HG03095 (cell line): ENCODE measurements around the gene GNAI2.
"Not testable (repeated sequence)": the region's sequence is repeated elsewhere in the genome, so short reads cannot be mapped to it uniquely, and the experiment has no call there.

Source experiments
- ATAC-seq: cut with Tn5 transposase; IDR thresholded peaks from one replicate; pipeline ENCODE4 v1.9.1; 2021; ENCODE audit warnings: moderate library complexity; ENCODE audit not compliant: unreplicated experiment

Gene GNAI2

DNA sequence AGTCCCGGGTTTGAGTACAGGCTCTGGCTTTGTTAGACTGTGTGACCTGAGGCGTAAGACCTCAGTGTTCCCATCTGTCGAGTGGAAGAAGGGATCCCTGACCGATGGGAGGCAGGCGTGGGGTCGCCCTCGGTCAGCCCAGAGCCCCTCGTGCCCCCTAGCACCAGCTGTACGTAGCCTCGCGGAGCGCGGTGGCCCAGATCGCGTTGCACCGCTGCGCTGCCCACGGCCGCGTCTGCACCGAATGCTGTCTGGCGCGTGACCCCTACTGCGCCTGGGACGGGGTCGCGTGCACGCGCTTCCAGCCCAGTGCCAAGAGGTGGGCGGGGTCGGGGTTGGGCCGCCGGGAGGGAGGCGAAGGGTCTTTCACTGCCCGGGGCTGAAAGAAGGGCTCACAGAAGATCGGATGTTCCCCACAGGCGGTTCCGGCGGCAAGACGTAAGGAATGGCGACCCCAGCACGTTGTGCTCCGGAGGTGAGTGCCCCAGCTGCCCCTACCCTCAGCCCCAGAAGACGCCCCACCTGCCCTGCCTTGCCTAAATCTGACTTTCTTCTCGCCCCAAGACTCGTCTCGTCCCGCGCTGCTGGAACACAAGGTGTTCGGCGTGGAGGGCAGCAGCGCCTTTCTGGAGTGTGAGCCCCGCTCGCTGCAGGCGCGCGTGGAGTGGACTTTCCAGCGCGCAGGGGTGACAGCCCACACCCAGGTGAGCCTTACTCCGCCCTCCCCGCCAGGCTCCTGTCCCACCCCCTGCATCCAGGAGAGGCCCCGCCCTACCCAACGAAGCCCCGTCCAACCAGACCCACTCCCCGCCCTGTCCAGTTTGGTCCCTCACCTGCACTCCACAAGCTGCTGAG, 39.4 kb downstream of the GNAI2 start:
- ATAC-seq, result no peak

DNA sequence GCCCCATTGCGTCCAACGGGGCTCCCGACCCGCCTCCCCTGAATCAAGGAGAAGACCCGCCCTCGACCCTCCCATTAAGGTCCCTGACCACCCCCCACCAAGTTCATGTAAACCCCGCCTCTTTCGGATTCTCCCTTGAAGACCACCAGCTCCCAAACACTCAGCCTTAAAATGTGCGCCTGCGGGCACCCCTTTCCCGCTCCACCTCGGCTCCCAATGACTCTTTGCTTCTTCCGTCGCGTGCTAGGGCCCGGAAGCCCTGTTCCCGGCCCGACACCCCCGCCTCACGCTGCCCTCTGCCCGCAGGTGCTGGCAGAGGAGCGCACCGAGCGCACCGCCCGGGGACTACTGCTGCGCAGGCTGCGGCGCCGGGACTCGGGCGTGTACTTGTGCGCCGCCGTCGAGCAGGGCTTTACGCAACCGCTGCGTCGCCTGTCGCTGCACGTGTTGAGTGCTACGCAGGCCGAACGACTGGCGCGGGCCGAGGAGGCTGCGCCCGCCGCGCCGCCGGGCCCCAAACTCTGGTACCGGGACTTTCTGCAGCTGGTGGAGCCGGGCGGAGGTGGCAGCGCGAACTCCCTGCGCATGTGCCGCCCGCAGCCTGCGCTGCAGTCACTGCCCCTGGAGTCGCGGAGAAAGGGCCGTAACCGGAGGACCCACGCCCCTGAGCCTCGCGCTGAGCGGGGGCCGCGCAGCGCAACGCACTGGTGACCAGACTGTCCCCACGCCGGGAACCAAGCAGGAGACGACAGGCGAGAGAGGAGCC, 40.2 kb downstream of the GNAI2 start:
- no peak for ATAC-seq

DNA sequence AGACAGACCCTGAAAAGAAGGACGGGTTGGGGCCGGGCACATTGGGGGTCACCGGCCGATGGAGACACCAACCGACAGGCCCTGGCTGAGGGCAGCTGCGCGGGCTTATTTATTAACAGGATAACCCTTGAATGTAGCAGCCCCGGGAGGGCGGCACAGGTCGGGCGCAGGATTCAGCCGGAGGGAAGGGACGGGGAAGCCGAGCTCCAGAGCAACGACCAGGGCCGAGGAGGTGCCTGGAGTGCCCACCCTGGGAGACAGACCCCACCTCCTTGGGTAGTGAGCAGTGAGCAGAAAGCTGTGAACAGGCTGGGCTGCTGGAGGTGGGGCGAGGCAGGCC, 40.7 kb downstream of the GNAI2 start:
- ATAC-seq, result no peak

DNA sequence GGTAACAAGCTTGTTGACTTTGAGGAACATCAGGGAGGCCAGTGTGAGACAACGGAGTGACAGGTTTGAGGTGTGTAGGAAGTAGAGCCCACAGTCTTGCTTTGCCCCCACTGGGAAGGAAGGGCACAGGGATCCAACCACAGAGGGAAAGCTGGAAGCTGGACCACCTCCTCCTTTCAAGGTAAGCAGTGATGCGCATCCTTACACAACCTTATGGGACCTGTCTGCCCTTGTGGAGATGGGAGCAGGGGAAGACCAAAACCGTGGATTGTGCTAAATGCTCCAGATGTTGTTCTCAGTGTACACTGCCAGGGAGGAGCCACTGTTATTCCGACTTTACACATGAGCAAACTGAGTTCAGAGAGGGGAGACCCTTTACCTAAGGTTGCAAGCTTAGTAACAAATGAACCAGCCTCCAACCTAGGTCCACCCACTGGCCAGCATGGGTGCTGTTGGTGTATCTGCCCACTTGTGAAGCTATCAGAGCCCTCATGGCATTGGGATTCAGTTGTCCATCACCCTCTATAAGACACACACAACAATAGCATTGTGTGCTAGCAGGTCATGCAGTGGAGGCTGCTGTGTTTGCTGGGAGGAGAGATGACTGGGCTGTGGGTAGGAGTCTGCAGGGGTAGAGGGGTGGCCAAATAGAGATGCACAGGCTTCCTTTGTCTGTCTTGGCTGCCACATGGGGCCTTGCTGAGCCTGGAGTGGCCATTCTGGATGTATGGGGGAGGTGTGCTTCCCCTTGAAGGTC, 42.3 kb downstream of the GNAI2 start:
- ATAC-seq, result no peak

DNA sequence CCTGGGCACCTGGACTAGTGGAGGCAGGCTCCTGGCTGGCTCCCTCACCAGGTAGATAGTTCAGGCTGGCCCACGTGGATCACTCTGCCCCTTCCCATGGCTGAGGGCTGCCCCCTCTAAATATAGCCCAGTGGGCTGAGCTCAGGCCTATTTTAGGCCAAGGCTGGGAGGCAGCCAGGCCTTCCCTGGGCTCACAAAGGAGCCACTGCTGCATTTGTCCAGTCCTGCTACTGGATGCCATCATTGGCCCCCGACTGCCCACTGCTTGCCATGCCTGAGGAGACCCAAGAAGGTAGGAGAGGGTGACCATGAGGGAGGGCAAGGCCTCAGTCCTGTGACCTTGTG, 42.8 kb downstream of the GNAI2 start, which contains the start of gene LSMEM2:
Gene LSMEM2, plus strand, starts transcription at position 208 of the 345 bp plus-strand sequence. Its CDS starts 27 bp downstream, at position 235.
- ATAC-seq, result no peak

DNA sequence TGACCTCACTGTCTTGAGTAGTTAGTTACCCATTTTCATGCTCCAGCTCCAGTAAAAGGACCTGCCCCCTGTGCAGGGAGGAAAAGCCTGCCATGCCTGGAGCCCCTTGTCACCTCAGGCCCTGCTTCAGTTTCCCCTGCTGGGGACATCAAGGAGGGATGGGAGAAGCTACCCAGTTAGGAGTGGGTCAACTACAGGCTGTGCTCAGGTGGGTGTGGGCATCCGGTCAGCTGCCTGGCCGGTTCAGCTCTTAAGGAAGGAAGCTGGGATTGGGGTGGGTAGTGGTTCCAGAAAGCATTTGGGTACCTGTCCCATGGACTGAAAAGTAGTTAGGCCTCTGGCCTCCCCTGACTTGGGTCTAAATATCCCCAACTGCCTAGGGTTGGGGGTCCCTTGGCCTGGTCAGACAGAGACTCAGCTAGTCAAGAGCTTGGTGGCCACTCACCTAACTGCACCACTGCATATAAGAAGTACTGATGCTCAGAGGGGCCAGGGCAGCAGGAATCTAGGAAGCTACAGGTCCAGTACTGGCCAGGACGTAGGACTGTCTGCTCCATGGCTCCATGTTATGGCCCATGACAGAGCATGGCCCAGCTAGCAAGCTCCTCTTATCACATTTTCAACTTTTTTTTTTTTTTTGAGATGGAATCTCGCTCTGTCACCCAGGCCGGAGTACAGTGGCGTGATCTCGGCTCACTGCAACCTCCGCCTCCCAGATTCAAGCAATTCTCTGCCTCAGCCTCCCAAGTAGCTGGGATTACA, 43.4 kb downstream of the GNAI2 start:
- ATAC-seq, result no peak

DNA sequence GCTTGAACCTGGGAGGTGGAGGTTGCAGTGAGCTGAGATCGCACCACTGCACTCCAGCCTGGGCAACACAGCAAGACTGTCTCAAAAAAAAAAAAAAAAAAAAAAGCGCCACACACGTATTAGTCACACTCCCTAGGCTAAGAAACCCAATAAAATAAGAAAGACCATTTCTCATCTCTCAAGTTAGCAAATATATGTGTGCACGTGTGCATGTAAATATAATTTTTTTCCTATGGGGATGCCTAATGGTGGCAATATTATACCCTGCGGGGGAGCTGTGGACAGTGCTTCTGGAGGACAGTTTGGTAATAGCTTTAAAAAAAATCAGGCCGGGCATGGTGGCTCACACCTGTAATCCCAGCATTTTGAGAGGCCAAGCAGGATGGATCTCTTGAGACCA, 48.1 kb downstream of the GNAI2 start:
- ATAC-seq, result not testable (repeated sequence)

DNA sequence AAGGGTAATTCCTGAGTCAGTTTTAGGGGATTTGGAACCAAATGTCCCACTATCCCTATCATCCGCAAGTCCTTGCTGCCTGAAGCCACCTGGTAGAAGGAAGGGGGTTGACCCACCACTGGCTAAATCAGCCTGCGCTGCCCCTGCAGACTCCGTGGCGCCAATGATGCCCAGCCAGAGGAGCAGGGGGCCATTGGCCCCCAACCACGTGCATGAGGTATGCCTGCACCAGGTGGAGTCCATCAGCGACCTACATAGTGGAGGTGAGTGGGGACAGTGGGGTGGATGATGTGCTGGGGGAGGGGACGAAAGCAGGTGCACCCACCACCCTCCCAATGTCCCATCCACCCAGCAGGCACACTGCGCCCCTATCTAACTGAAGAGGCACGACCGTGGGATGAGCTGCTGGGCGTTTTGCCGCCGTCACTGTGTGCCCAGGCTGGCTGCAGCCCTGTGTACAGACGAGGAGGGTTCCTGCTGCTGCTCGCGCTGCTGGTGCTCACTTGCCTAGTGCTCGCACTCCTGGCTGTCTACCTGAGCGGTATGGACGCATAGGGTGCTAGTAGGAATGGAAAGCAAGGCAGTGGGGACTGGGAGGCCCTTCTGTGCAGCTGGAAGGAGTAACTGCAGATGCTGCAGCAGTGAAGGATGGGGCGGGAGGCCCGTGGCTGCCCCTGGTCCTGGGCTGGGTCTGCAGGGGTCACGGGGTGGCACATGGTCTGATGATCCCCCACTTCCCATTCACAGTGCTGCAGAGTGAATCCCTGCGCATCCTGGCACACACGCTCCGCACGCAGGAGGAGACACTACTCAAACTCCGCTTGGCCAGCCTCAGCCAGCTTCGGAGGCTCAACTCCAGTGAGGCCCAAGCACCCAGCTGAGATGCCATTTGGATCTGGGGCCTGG, 50.6 kb downstream of the GNAI2 start:
- ATAC-seq, result no peak

DNA sequence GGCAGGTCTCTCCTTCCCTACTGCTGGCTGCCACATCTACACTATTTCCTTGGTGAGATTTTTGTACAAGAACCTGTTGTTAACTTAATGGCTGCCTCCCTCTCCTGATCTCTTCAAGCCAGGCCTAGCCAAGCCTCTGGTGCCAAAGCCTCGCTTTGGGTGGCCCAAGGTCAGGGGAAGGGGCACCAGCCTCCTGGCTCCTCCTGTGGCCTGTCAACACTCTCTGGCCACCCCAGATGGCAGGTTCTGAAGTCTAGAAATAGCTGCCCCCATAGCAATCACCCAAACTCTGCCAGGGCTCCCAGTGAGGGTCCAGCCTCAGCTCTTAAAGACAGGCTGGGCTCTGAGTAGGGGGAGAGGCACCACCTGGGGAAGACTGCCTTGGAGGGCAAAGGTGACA, 51.3 kb downstream of the GNAI2 start:
- no peak for ATAC-seq

DNA sequence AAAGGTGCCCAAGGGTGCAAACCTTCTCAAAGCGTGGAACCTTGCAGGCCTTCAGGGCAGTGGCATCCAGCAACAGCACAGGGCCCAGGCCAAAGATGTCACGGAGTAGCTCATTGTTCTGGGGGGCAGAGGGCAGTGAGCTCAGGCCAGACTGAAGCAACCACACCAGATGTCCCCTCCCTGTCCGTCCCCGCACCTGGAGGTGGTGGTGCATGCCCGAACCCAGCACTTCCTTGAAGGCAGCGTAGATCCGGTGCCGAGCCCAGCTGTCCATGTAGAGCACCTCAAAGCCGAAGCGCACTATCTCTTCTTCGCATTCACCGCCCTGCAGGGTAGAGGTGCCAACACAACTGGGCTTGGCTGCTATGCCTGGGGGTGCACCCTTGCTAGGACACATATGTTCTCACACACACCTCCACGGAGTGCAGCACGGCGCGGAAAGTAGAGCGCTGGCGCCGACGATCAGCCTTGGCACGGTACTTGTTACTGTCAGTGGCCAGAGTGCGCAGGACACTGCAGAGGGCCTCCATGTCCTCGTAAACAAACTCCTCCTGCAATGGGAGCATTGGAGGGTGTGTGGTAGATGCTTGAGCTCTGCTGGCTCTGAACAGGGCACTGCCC, 52.5 kb downstream of the GNAI2 start:
- ATAC-seq, result no peak

DNA sequence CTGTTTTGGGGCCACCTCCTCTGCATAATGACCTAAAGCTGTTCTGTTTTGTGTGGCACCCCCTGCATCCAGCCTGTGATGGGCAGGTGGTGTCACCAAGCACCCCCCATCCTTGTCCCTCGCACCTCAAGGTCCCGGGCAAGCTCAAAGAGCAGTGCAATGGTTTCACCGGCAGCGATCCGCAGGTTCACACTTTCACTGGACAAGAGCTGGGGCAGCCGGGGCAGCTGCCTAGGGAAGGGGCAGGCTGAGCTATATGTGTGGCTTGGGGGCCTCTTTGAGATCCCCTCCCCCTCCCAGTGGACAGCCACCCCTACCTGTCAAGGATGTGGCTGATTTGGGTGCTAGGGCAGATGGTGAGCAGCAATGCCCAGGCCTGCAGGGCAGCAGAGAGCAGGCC, 53.1 kb downstream of the GNAI2 start:
- no peak for ATAC-seq

DNA sequence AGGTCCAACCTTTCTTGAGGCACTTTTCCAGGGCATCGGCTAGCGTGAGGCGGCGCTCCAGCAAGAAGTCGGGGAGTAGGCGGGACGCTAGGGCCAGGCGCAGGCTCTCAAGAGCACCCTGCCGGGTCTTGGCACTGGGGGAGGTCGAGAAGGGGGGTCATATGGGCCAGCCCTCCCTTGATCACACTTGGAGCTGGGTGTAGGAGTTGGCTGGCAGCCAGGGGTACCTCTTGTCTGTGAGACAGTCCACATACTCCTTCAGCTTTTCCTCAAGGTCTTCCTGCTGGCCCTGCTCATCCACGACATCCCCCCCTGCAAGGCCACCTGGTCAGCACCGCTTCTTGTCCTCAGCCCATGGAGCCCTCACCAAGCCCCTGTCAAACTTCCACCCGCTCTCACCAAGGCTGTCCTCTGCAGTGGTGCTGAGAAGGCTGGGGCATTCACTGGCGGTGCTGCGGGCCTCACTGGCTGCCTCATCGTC, 54.2 kb downstream of the GNAI2 start:
- ATAC-seq, result no peak

DNA sequence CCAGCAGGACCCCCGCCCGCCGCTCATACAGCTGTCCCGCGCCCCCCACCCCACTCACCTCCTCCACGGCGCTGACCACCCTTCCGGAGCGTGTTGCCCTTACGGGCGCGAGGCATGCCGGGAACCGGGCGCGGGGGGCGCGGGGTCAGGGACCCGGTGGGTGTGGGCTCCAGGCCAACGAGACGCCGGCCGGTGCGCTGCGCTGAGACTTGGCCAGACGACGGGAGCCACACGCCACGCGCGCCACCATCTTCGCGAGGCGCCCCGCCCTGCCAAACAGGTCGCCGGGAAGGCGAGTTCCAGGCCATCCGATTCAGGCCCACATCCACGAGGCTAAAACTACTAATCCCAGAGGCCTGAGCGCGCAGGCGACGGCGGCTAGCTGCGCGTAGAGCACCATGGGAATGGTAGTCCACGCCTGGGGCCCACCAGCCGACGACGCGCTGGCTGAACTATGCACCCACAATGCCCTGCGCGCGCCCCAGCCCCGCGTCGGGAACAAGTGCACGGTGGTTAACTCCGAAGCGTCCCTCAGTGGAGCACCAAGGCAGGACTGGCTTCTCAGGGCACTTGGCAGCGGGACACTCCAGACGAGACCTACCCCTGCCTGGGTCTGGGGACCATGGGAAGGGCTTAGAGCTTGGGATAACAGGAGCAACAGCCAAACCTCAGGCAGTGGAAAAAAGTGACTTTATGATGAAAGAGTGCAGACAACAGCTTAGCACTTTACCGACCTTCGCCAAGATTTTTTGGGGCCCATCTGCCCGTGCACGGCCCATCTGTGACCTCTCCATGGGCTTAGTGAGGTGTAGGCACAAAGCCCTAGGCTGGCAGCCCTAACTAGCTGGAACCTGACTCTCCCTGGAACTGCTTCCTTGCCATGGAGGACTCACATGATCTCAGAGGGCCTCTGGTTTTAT, 56.4 kb downstream of the GNAI2 start, which contains the start of gene IFRD2:
Gene IFRD2, minus strand, starts transcription at position 271 of the 920 bp plus-strand sequence. Its CDS starts 155 bp downstream, at position 116.
- peak; percentile 85 for ATAC-seq

DNA sequence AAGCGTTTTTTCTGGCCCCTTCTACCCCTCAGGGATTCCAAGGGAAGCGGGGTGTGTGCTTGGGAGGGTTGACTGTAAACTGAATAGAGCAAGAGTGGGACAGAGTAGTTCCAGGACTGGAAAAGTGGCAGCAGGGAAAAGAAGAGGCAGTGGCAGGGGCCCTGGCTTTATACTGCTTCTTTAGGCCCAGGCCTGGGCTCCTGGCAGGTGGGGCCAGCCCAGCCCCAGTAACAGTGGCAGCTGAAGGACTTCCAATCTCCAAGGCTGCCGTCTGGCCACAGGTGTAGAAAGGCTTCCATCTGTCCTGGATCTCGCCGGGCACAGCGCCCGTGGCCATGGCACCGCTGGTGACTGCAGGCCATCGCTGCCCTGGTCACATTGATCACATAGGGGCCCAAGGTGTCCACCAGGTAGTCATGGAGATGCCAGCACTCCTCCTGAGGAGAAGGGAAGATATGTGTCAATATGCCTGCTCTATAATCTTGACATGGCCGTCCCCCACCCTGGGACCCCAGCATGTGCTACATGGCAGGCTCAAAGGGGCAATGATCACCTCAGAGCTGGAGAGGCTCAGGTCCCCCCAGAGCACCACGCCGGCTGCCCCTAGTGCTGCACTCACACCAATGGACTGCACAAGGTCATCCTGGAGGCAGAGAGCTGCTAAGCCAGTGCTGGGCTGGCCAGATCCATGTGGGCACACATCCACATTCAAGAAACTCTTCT, 57.2 kb downstream of the GNAI2 start:
- no peak for ATAC-seq

DNA sequence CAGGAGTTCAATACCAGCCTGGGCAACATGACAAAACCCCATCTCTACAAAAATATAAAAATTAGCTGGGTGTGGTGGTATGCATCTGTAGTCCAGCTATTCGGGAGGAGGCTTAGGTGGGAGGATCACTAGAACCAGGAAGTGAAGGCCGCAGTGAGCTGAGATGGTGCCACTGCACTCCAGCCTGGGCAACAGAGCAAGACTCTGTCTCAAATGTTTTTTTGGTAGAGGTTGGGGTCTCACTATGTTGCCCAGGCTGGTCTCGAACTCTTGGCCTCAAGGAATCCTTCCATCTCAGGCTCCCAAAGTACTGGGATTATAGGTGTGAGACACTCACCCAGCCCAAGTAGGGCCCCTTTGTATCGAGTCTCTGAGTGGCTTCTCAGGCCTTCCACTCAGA, 58.1 kb downstream of the GNAI2 start:
- no peak for ATAC-seq

DNA sequence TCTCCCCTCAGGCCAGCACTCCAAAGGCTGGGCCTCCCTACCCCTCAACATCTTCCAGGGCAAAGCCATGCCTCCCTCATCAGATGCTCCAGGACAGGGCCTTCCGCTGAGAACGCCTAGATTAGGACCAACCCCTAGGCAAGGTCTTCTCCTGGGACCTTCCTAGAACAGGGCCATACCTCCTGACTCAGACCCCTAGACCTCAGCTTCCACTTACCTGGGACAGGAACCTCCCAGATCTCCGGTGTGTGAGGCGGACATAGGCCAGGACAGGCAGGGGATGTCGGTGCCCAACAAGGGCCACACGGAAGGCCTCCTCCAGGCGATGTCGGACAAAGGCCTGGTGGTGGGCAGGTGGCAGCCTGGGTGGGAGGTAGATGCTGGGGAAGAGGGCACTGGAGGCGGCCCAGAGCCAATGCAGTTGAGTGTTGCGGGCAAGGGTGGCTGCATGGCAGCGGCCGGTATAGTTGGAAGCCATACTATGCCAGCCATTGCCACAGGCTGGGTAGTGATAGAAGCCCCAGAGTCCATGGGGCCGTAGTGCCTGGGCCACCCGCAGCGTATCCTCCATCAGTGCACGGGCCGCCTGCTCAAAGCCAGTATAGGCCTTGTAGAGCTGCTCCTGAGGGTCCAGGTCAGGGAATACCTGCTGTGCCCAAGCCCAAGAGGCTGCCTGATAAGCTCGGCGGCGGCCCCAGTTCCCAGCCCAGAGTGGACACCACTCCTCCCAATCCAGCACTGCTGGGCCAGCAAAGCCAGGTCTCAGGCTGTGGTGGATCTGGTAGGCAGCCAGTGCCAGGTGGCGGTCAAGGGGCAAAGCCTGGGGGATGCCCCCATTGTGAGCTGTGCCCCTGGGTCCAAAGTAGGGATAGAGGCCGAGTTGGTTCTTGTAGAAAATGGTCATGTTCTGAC, 58.7 kb downstream of the GNAI2 start:
- ATAC-seq, result no peak
